IMR-90 (cell line): Measurements from ENCODE around the gene GPC4. TPM values are rescaled to one million over a fixed set of nuclear protein-coding genes. Genes with fewer than 3 reads are reported as not detected.

Source experiments
- ATAC-seq: fragments of 200-7000 bp; cut with Tn5 transposase; 2 replicates; pipeline ENCODE4 v1.9.1; 2020; ENCODE audit warnings: low read depth, mild to moderate bottlenecking, moderate library complexity
- BruUV-seq: library from RNA; stranded (reverse); fragments of 400-500 nt; replicated peaks from 2 replicates; lab custom pipeline; 2021; lab: Mats Ljungman, UMichigan
- CTCF ChIA-PET: fragments of 300-600 bp; formaldehyde crosslinking; extraction: SDS; loops from one replicate; lab custom pipeline; 2021; ENCODE audit warnings: antibody characterized with exemption; lab: Yijun Ruan, JAX
- POLR2A ChIA-PET: fragments of 300-600 bp; sonication (Branson Sonifier 250); formaldehyde crosslinking; loops from one replicate; lab custom pipeline; 2022; ENCODE audit warnings: antibody characterized with exemption; ENCODE audit not compliant: unreplicated experiment; lab: Charles Lee
- DNase-seq: peaks from one replicate; pipeline ENCODE4 v3.0.0; 2013
- H2AFZ ChIP-seq: replicated peaks from 2 replicates; pipeline ENCODE3; 2013; ENCODE audit warnings: low read length, mild to moderate bottlenecking; ENCODE audit not compliant: poor library complexity
- H2AK5ac ChIP-seq: 2 replicates; pipeline ENCODE4 v1.6.1; 2013; ENCODE audit warnings: low read depth, low read length, inconsistent platforms
- H2AK9ac ChIP-seq: replicated peaks from 2 replicates; pipeline ENCODE3; 2013; ENCODE audit warnings: mild to moderate bottlenecking, low read depth, low read length, moderate library complexity; ENCODE audit not compliant: poor library complexity
- H2BK120ac ChIP-seq: 2 replicates; pipeline ENCODE4 v1.6.1; 2013; ENCODE audit warnings: low read depth, low read length, inconsistent platforms
- H2BK15ac ChIP-seq: 3 replicates; pipeline ENCODE4 v1.6.1; 2013; ENCODE audit warnings: low read depth, low read length, inconsistent platforms
- H2BK20ac ChIP-seq: 2 replicates; pipeline ENCODE4 v1.6.1; 2013; ENCODE audit warnings: low read depth, mild to moderate bottlenecking, inconsistent platforms, low read length, moderate library complexity
- H2BK5ac ChIP-seq: 2 replicates; pipeline ENCODE4 v1.6.1; 2013; ENCODE audit warnings: mild to moderate bottlenecking, low read depth, low read length, inconsistent platforms; ENCODE audit not compliant: poor library complexity, severe bottlenecking
- H3K14ac ChIP-seq: replicated peaks from 2 replicates; pipeline ENCODE4 v1.6.1; 2013; ENCODE audit warnings: low read depth, low read length, inconsistent platforms
- H3K18ac ChIP-seq: 2 replicates; pipeline ENCODE4 v1.6.1; 2013; ENCODE audit warnings: low read depth, low read length, control low read depth
- H3K23ac ChIP-seq: 2 replicates; pipeline ENCODE4 v1.6.1; 2013; ENCODE audit warnings: low read depth, low read length, inconsistent platforms
- H3K27ac ChIP-seq: 2 replicates; pipeline ENCODE4 v1.5.1; 2013; ENCODE audit warnings: mild to moderate bottlenecking, control low read depth, low read length; ENCODE audit not compliant: insufficient read depth
- H3K27me3 ChIP-seq: 2 replicates; pipeline ENCODE4 v1.6.1; 2013; ENCODE audit warnings: low read length; ENCODE audit not compliant: control insufficient read depth, insufficient read depth
- H3K36me3 ChIP-seq: 2 replicates; pipeline ENCODE4 v1.6.1; 2013; ENCODE audit warnings: low read length, mixed read lengths; ENCODE audit not compliant: control insufficient read depth, insufficient read depth
- H3K4ac ChIP-seq: 2 replicates; pipeline ENCODE4 v1.6.1; 2013; ENCODE audit warnings: low read depth, low read length, inconsistent platforms
- H3K4me1 ChIP-seq: 2 replicates; pipeline ENCODE4 v1.6.1; 2013; ENCODE audit warnings: low read length, mixed read lengths; ENCODE audit not compliant: control insufficient read depth, insufficient read depth
- H3K4me2 ChIP-seq: 2 replicates; pipeline ENCODE4 v1.6.1; 2013; ENCODE audit warnings: low read depth, mild to moderate bottlenecking, control low read depth, low read length, moderate library complexity
- H3K4me3 ChIP-seq: 2 replicates; pipeline ENCODE4 v1.5.1; 2013; ENCODE audit warnings: low read depth, mild to moderate bottlenecking, control low read depth, low read length, moderate library complexity; ENCODE audit not compliant: insufficient read depth
- H3K56ac ChIP-seq: 2 replicates; pipeline ENCODE4 v1.6.1; 2013; ENCODE audit warnings: low read length, inconsistent platforms; ENCODE audit not compliant: insufficient read depth; ENCODE audit errors: extremely low read depth
- H3K79me1 ChIP-seq, 2 experiments: 2 replicates each; pipeline ENCODE4 v1.6.1; 2013; ENCODE audit warnings: low read length in 2 of 2, inconsistent platforms in 1 of 2, low read depth in 1 of 2
- H3K9ac ChIP-seq: 2 replicates; pipeline ENCODE4 v1.6.1; 2013; ENCODE audit warnings: low read depth, low read length, control low read depth
- H3K9me1 ChIP-seq: 2 replicates; pipeline ENCODE4 v1.6.1; 2013; ENCODE audit warnings: low read length, inconsistent platforms; ENCODE audit not compliant: insufficient read depth
- H3K9me3 ChIP-seq: 2 replicates; pipeline ENCODE4 v1.6.1; 2013; ENCODE audit warnings: low read length; ENCODE audit not compliant: control insufficient read depth, insufficient read depth
- H4K20me1 ChIP-seq: 2 replicates; pipeline ENCODE4 v1.6.1; 2013; ENCODE audit warnings: low read length, inconsistent platforms; ENCODE audit not compliant: insufficient read depth
- H4K5ac ChIP-seq: 2 replicates; pipeline ENCODE4 v1.6.1; 2013; ENCODE audit warnings: mild to moderate bottlenecking, low read depth, low read length, control low read depth
- H4K8ac ChIP-seq, 2 experiments: 2 replicates each; pipeline ENCODE4 v1.6.1; 2013; ENCODE audit warnings: low read depth in 2 of 2, low read length in 2 of 2, control low read depth in 1 of 2, inconsistent platforms in 1 of 2
- H4K91ac ChIP-seq: 2 replicates; pipeline ENCODE4 v1.6.1; 2013; ENCODE audit warnings: low read depth, low read length, inconsistent platforms; ENCODE audit not compliant: insufficient read depth
- BHLHE40 ChIP-seq: fragments of 150-350 bp; IDR thresholded peaks from 2 replicates; pipeline ENCODE4 v1.6.1; 2016; ENCODE audit warnings: mild to moderate bottlenecking, low read depth, low read length
- CEBPB ChIP-seq: IDR thresholded peaks from 2 replicates; pipeline ENCODE4 v1.6.1; 2012; ENCODE audit warnings: low read depth, low read length, improper control_type of control experiment
- CHD1 ChIP-seq: IDR thresholded peaks from 2 replicates; pipeline ENCODE4 v1.6.1; 2012; ENCODE audit warnings: low read depth, low read length, improper control_type of control experiment
- FOS ChIP-seq: fragments of 150-350 bp; IDR thresholded peaks from 2 replicates; pipeline ENCODE4 v1.6.1; 2016; ENCODE audit warnings: low read depth, low read length
- MAFK ChIP-seq: IDR thresholded peaks from 2 replicates; pipeline ENCODE4 v1.6.1; 2012; ENCODE audit warnings: low read depth, low read length, improper control_type of control experiment
- NFE2L2 ChIP-seq: fragments of 150-350 bp; IDR thresholded peaks from 2 replicates; pipeline ENCODE4 v1.6.1; 2016; ENCODE audit warnings: low read depth, mild to moderate bottlenecking, low read length
- POLR2A ChIP-seq: IDR thresholded peaks from 2 replicates; pipeline ENCODE4 v1.6.1; 2012; ENCODE audit warnings: mild to moderate bottlenecking, low read depth, low read length
- RAD21 ChIP-seq: IDR thresholded peaks from 2 replicates; pipeline ENCODE4 v1.6.1; 2012; ENCODE audit warnings: low read length, improper control_type of control experiment
- RCOR1 ChIP-seq: IDR thresholded peaks from 2 replicates; pipeline ENCODE4 v1.6.1; 2012; ENCODE audit warnings: mild to moderate bottlenecking, low read length, improper control_type of control experiment; ENCODE audit not compliant: insufficient replicate concordance
- RFX5 ChIP-seq: IDR thresholded peaks from 2 replicates; pipeline ENCODE4 v1.8.0; 2012; ENCODE audit warnings: low read depth, mild to moderate bottlenecking, low read length, moderate library complexity
- dilution Hi-C: fragments of 300-500 bp; cut with HindIII; formaldehyde crosslinking; loops from one replicate; pipeline ENCODE4 v1.14.3; 2018; ENCODE audit warnings: low sequenced_read_pairs; ENCODE audit not compliant: unreplicated experiment
- in situ Hi-C: fragments of 300-500 bp; cut with MboI; formaldehyde crosslinking; loops from 3 replicates; pipeline ENCODE4 v1.14.3; 2019; ENCODE audit warnings: low sequenced_read_pairs, inconsistent platforms, mixed read lengths
- intact Hi-C: fragments of 100-400 bp; cut with micrococcal nuclease; formaldehyde crosslinking; loops from 2 replicates; pipeline ENCODE4 v1.10.0; 2022
- polyA plus RNA-seq, 3 experiments: library from polyadenylated mRNA; depleted of rRNA; stranded (reverse); fragments of >200 nt; gene quantifications; 2 replicates each; pipeline ENCODE4 v1.2.3, GENCODE V29; 2012; ENCODE audit warnings: low replicate concordance in 1 of 3
- total RNA-seq: library from RNA; depleted of rRNA; stranded (reverse); fragments of >200 nt; gene quantifications from 2 replicates; pipeline ENCODE4 v1.2.3, GENCODE V29; 2012
- TF ChIP-seq, protein P1 (sequence below): fragments of 150-350 bp; IDR thresholded peaks from 2 replicates; pipeline ENCODE4 v1.6.1; 2016; ENCODE audit warnings: low read depth, mild to moderate bottlenecking, low read length, moderate library complexity, borderline replicate concordance
- TF ChIP-seq, protein P2 (sequence below): conservative IDR thresholded peaks from 2 replicates; pipeline ENCODE4 v1.5.1; 2012; ENCODE audit warnings: mild to moderate bottlenecking, low read depth, low read length, improper control_type of control experiment
- TF ChIP-seq, protein P3 (sequence below): fragments of 150-350 bp; IDR thresholded peaks from 2 replicates; pipeline ENCODE4 v1.6.1; 2017; ENCODE audit warnings: mild to moderate bottlenecking, antibody characterized with exemption, low read length, low read depth

Gene GPC4
- total and polyA plus RNA-seq, 2 of the 4 experiments (the other 2 are of a cell fraction): 0.54 to 1.6 TPM

DNA sequence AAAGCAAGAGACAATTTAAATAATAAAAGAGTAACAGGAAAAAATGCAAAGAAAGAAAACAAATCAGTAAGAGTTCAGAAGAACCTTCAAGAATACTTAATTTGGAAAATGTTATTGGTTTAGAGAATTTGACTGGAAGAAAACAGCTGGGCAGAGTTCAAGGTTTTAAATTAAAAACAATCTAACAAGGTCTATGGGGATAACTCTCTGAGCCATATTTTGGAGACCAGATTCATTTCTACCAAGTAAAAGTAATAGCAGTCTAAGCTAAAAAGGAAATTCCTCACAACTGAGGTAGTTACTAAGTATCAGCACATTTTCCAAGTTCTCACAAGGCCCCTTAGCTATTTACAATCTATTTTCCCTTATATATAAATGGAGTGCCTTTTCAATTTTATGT, 114.7 kb downstream of the GPC4 start:
- CTCF ChIA-PET: no interaction called here
- no peak overlapping the region for H2AK9ac ChIP-seq
- intact Hi-C loops: no loop called here

More for the DNA sequence above, 114.7 kb downstream of the GPC4 start:
- Histone ChIP-seq H3K27ac (no peak overlapping the region), H4K8ac (no peak overlapping the region), H2BK120ac (no peak overlapping the region), H3K18ac (no peak overlapping the region), H3K36me3 (no peaks in the 10 kb centered on the region), H3K4ac (no peak overlapping the region), H3K9me1 (no peaks in the 10 kb centered on the region), H3K9ac (no peak overlapping the region), H3K56ac (no peak overlapping the region), H2AK5ac (no peak overlapping the region), H2AFZ (no peak overlapping the region), H4K5ac (no peak overlapping the region), H2BK15ac (no peak overlapping the region), H4K91ac (no peak overlapping the region), H2BK20ac (no peak overlapping the region), H3K79me1 (no peaks in the 10 kb centered on the region), H3K4me3 (no peak overlapping the region), H2BK5ac (no peak overlapping the region), H3K27me3 (no peaks in the 10 kb centered on the region; the same call in 1 of the 2 replicates), H3K23ac (no peak overlapping the region), H3K9me3 (no peaks in the 10 kb centered on the region), H3K14ac (no peak overlapping the region), H3K4me1 (no peaks in the 10 kb centered on the region), H4K20me1 (no peaks in the 10 kb centered on the region), H3K4me2 (no peak overlapping the region)
- no TSS peak for BruUV-seq
- ATAC-seq: no peak
- no peak for TF ChIP-seq MAFK
- TF ChIP-seq, protein P1, sequence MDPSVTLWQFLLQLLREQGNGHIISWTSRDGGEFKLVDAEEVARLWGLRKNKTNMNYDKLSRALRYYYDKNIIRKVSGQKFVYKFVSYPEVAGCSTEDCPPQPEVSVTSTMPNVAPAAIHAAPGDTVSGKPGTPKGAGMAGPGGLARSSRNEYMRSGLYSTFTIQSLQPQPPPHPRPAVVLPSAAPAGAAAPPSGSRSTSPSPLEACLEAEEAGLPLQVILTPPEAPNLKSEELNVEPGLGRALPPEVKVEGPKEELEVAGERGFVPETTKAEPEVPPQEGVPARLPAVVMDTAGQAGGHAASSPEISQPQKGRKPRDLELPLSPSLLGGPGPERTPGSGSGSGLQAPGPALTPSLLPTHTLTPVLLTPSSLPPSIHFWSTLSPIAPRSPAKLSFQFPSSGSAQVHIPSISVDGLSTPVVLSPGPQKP: no peak
- no peak for TF ChIP-seq RAD21
- no peak for TF ChIP-seq CHD1
- no peak for TF ChIP-seq POLR2A
- TF ChIP-seq BHLHE40: no peak
- TF ChIP-seq, protein P2, sequence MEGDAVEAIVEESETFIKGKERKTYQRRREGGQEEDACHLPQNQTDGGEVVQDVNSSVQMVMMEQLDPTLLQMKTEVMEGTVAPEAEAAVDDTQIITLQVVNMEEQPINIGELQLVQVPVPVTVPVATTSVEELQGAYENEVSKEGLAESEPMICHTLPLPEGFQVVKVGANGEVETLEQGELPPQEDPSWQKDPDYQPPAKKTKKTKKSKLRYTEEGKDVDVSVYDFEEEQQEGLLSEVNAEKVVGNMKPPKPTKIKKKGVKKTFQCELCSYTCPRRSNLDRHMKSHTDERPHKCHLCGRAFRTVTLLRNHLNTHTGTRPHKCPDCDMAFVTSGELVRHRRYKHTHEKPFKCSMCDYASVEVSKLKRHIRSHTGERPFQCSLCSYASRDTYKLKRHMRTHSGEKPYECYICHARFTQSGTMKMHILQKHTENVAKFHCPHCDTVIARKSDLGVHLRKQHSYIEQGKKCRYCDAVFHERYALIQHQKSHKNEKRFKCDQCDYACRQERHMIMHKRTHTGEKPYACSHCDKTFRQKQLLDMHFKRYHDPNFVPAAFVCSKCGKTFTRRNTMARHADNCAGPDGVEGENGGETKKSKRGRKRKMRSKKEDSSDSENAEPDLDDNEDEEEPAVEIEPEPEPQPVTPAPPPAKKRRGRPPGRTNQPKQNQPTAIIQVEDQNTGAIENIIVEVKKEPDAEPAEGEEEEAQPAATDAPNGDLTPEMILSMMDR: no peak
- TF ChIP-seq RCOR1: no peak
- TF ChIP-seq RFX5: no peak
- TF ChIP-seq CEBPB: no peak
- TF ChIP-seq, protein P3, sequence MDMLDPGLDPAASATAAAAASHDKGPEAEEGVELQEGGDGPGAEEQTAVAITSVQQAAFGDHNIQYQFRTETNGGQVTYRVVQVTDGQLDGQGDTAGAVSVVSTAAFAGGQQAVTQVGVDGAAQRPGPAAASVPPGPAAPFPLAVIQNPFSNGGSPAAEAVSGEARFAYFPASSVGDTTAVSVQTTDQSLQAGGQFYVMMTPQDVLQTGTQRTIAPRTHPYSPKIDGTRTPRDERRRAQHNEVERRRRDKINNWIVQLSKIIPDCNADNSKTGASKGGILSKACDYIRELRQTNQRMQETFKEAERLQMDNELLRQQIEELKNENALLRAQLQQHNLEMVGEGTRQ: no peak
- TF ChIP-seq NFE2L2: no peak
- TF ChIP-seq FOS: no peak
- POLR2A ChIA-PET: no interaction called here
- DNase-seq: no peak
- dilution Hi-C loops (no loop called here), in situ Hi-C loops (no loop called here)
